NCI-H1930 (cell line): ENCODE results near the gene KDR.

Experiments used
- DNase-seq, 2 experiments: peaks; one replicate each; lab custom pipeline; 2025; lab: John Stamatoyannopoulos, UW

The KDR gene

GRCh38 chr4:55123791-55124190, 1.6 kb downstream of the KDR start:
- no peak for DNase-seq

- no peak for DNase-seq
Measured at GRCh38 chr4:55122235-55122634, 3.2 kb downstream of the KDR start.

DNA sequence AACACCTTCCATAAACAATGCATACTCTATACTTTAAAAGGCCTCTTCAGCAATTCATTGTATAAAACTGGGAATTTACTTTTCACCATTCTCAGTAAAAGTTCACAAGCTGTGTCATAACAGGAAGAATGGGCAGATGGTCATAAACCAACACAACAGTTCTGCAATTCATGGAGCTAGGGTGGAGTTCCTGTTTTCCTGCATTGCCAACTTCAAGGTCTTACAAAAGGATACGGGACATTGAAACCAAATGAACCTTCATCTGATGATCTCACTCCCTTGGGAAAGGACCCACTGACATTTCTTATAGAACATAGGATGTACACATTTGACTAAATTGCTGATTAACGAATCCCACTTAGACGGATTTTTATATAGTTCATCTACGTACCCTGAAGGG, 4.1 kb downstream of the KDR start:
- no peak for DNase-seq

GRCh38 chr4:55118397-55118796, 7.0 kb downstream of the KDR start:
- DNase-seq: no peak

DNA sequence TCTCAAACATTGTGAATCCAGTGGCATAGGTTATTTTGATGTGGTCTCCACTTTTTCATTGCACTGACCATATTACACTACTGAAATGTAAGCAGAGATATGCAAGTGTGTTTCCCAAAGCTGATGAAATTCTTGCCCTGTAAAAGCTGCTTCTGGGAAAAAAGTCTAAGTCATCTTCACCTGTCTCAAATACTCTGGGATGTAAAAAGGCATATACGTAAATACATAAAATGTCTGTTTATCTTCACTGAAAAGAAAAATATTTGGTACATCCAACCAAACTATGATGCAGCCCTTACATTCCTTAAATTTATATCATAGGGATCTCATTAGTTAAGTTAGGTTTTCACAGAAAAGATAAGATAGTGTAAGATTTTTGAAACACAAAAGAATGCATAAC, 7.9 kb downstream of the KDR start:
- no peak for DNase-seq

GRCh38 chr4:55116450-55116849, 8.9 kb downstream of the KDR start:
- no peak for DNase-seq

DNA sequence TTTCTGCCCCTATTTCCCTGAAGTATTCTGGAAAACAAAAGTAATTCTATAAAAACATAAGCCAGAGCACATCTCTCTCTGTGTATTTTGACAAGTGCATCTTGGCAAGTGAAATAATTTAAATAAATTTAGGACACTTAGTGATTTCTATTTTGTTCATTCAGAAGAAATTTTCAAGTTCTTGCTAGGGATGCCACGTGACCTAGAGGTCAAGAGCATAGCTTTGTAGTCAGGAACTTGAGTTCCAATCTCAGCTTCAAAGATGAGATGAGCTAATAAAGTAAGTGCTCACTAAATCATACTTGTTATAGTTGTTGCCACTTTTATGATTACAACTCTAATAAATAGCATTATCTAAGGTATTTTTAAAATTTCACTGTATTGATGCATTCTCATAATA, 13.8 kb downstream of the KDR start:
- DNase-seq: no peak

GRCh38 chr4:55110131-55110530, 15.3 kb downstream of the KDR start:
- no peak for DNase-seq

DNA sequence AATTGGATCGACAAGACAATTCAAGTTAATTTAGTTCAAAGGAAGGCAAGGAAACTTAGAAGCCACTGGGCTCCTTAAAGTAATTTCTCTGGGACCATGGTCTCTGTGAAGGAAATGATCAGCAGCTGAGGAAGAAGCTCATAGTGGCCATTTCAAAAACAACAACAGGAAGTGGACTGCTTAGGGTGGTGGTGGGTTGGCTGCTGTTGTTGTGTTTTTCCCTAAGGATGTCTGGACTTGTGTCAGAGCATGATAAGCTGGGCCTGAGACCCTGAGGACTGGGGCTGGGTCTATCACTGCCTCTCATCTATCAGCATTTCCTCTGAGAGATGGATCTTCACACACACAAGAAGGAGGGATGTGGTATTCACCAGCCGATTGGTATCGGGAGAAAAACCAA, 18.3 kb downstream of the KDR start:
- no peak for DNase-seq

DNA sequence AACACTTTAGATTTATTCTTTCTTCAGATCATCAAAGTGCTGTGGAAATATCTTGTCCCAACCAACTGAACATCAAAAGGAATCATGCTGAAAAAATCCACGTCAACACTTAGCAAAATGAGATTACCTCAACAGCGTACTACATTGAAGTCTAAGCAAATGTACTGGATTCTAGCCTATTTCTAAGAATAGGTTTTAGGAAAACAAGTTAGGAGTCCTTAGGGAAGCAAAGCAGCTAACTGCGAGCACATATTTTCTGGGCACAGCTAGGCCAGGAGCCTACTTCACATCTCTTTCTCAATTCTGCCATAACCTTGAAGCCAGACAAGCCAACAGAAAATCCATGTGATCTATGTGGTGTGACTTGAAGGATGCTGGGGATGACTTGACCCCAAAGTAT, 22.2 kb downstream of the KDR start:
- DNase-seq: no peak

- no peak for DNase-seq
Measured at GRCh38 chr4:55099816-55100215, 25.6 kb downstream of the KDR start.

GRCh38 chr4:55098456-55099204, 26.8 kb downstream of the KDR start:
- DNase-seq: no peak

DNA sequence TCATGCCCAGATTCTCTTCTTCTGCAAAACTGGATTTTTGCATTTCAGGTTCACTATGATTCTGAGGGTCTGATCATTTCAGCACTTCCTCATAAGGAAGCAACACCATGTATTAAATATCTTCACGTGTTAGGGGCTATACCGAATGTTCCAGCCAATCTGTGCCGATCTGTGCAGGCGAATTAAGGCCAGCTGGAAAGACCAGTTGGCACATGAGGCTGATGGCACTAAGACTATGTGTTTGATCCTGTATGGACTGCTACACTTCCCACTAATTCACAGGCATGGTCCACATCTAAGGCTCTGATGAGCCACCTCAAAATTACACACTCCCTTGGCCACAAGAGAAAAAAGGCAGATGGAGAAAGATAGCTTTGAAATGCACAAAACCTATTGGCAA, 28.8 kb downstream of the KDR start:
- DNase-seq: no peak

DNA sequence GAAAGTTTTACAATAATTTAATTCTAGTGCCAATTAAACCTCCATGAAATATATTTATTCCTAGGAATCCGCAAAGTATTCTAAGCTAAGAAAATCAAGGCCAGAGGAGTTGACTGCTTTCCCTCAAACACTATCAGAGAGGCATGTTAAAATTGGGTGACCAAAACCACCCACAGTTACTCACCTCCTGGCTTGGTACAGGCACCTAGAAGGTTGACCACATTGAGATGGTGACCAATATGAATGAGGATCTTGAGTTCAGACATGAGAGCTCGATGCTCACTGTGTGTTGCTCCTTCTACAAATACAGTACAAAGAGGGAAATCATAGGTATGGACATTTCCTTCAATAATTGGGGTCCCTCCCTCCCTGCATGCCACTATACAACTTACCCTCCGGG, 29.4 kb downstream of the KDR start:
- DNase-seq: no peak

DNA sequence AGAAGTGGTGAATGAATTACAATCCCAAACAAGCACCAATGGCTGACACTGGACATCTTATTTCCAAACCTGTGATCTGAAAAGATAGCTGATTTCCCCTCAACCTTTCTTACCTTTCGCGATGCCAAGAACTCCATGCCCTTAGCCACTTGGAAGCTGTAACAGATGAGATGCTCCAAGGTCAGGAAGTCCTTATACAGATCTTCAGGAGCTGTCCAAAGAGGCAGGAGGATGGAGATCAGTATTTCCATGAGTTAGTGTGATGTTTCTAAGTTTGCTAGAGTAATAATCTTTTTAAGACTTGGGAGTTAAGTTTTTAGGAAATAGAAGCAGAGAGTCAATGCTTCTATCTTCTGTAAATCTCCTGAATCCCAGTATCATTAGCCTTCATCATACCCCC, 32.9 kb downstream of the KDR start:
- no peak for DNase-seq

GRCh38 chr4:55089916-55090315, 35.5 kb downstream of the KDR start:
- DNase-seq: no peak

DNA sequence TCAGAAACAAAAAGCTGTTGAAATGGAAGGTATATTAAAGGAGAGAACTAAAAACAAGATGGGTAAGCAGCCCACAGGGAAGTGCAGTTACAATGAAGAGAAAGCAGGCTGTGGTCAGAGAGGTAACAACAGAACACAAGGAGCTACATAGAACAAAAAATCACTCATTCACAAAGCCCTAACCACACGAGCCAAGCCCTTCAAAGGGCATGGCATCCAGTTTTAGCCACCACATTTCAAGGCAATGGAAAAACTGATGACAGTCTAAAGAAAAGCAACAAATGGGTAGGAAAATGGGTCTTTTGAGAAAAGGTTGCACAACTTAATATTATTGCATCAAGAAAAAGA, 37.5 kb downstream of the KDR start:
- no peak for DNase-seq

DNA sequence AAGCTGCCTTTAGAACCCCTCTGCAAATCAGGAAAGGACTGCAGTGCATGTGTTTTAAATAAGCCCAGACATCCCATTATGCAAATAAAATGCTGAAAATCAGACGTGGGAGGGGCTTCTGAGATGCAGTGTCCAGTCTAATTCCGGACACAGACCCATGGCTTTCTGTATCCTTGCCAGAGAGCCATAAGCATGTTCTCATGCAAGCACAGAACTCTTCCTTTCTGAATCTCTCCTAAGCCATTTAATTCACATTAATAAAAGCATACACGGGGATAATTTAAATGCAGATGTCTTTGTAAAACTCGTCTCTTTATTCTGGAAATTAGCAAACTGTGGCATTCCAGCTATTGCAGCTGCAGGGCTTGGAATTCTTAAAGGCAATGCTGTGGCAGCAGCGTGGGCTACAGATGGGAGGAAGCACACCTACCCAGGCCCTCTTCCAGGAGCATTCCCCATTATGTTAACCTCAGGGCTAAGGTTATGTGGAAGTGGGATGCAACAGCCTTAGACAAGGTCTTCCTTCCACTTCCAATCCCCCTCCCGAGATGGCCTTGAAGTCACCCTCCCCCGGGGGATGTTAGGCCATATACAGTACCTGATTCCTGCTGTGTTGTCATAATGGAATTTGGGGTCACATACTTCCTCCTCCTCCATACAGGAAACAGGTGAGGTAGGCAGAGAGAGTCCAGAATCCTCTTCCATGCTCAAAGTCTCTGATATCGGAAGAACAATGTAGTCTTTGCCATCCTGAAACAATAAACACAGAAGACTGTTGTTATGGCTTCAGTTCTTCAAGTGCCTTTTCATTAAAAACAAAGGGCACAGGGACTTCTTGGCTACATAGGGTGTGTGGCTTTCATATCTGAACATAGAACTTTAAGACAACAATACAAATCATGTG, 38.1 kb downstream of the KDR start:
- DNase-seq: no peak

- DNase-seq: no peak
Measured at GRCh38 chr4:55086578-55086977, 38.8 kb downstream of the KDR start.

- no peak for DNase-seq
Measured at GRCh38 chr4:55083735-55084134, 41.7 kb downstream of the KDR start.

DNA sequence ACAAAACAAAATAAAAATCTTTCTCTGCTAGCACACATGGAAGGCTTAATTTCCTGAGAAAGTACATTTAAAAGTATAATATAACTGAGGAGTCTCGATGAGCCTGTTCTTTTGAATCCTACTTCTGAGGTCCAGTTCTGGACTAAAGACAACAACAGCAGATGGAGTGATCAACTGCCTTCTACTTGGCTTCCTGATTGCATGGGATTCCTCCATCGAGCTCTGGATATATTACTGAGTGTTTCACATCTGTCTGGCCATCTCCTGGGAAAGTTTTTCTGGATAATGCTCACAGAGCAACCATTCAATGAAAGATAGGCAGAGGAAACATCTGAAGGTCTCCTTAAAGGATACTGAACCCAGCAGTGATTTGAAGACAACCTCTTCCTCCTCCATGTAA, 42.6 kb downstream of the KDR start:
- no peak for DNase-seq

- DNase-seq: no peak
Measured at GRCh38 chr4:55080174-55080865, 45.1 kb downstream of the KDR start.
